Keratinocyte (primary cell): ENCODE results near the gene SPATA31C1.

Source experiments
- CTCF ChIP-seq, 3 experiments: IDR thresholded peaks in 1 of 3; conservative IDR thresholded peaks in 1 of 3; optimal IDR thresholded peaks in 1 of 3; 2 replicates in 2 of 3; 3 replicates in 1 of 3; pipeline versions ENCODE3 to v1.5.1; 2011; ENCODE audit warnings: low read length in 3 of 3, mild to moderate bottlenecking in 3 of 3, moderate library complexity in 2 of 3, control low read depth in 1 of 3, inconsistent platforms in 1 of 3; ENCODE audit not compliant: insufficient read depth in 2 of 3; ENCODE audit errors: extremely low read depth in 1 of 3
- EZH2 ChIP-seq: IDR thresholded peaks from one replicate; pipeline ENCODE4 v1.6.1; 2012; ENCODE audit warnings: inconsistent platforms, mild to moderate bottlenecking, low read length, moderate library complexity

GRCh38 chr9:87882627-87883026, 35.1 kb upstream of the SPATA31C1 start, which contains the start of gene SPATA31E1:
- TF ChIP-seq CTCF (optimal IDR thresholded peaks at IDR 0.05 in 1 of 3, IDR thresholded peaks at IDR 0.05 in 1 of 3, conservative IDR thresholded peaks at IDR 0.05 in 1 of 3; ENCODE audit: extremely low read depth in 1 of 3, insufficient read depth in 2 of 3, low read length in 3 of 3) (no peak), EZH2 (no peak)
